Smooth muscle cell (in vitro differentiated cells): Measurements from ENCODE around the gene MMP25. TPM values are rescaled to one million over a fixed set of nuclear protein-coding genes. Genes with fewer than 3 reads are reported as not detected.

ENCODE experiments used
- DNase-seq: peaks from one replicate; lab custom pipeline; 2025; ENCODE audit not compliant: unreplicated experiment; lab: John Stamatoyannopoulos, UW
- H2AFZ ChIP-seq: fragments of 200-600 bp; sonication (generic); 2 replicates; pipeline ENCODE4 v1.6.0; 2016; ENCODE audit warnings: antibody characterized with exemption, low read depth, mild to moderate bottlenecking
- H3F3A ChIP-seq: fragments of 200-600 bp; sonication (generic); 2 replicates; pipeline ENCODE4 v1.6.0; 2017; ENCODE audit warnings: antibody characterized with exemption, low read depth
- H3K27ac ChIP-seq: fragments of 200-600 bp; sonication (generic); 2 replicates; pipeline ENCODE4 v1.5.1; 2016; ENCODE audit warnings: low read depth, mild to moderate bottlenecking
- H3K27me3 ChIP-seq: fragments of 200-600 bp; sonication (generic); 2 replicates; pipeline ENCODE4 v1.6.1; 2016; ENCODE audit warnings: low read depth, mild to moderate bottlenecking
- H3K36me3 ChIP-seq: fragments of 200-600 bp; sonication (generic); 2 replicates; pipeline ENCODE4 v1.5.1; 2016; ENCODE audit warnings: low read depth
- H3K4me1 ChIP-seq: fragments of 200-600 bp; sonication (generic); 2 replicates; pipeline ENCODE4 v1.5.1; 2016; ENCODE audit warnings: low read depth
- H3K4me2 ChIP-seq: fragments of 200-600 bp; sonication (generic); 2 replicates; pipeline ENCODE4 v1.6.0; 2016; ENCODE audit warnings: mild to moderate bottlenecking
- H3K4me3 ChIP-seq: fragments of 200-600 bp; sonication (generic); 2 replicates; pipeline ENCODE4 v1.5.1; 2016; ENCODE audit warnings: mild to moderate bottlenecking
- H3K79me2 ChIP-seq: fragments of 200-600 bp; sonication (generic); 2 replicates; pipeline ENCODE4 v1.6.0; 2016; ENCODE audit warnings: low read depth, mild to moderate bottlenecking
- H3K9ac ChIP-seq: fragments of 200-600 bp; sonication (generic); 2 replicates; pipeline ENCODE4 v1.6.0; 2016; ENCODE audit warnings: low read depth
- H3K9me3 ChIP-seq: fragments of 200-600 bp; sonication (generic); replicated peaks from 2 replicates; pipeline ENCODE4 v1.5.1; 2016; ENCODE audit warnings: low read depth
- H4K20me1 ChIP-seq: fragments of 200-600 bp; sonication (generic); 2 replicates; pipeline ENCODE4 v1.6.0; 2016; ENCODE audit warnings: low read depth
- CTCF ChIP-seq: fragments of 200-600 bp; sonication (generic); IDR thresholded peaks from 2 replicates; pipeline ENCODE4 v1.5.1; 2017; ENCODE audit warnings: borderline replicate concordance, mild to moderate bottlenecking, antibody characterized with exemption; ENCODE audit not compliant: insufficient read depth, poor library complexity, severe bottlenecking
- WGBS: methylation state at CpG from one replicate; pipeline ENCODE4 v1.1.7; 2016; ENCODE audit warnings: low lambda C conversion rate; 5-methylcytosine and 5-hydroxymethylcytosine counted together
- polyA plus RNA-seq: library from polyadenylated mRNA; unstranded; fragments of >200 nt; fragmentation: Nextera tagmentation; extraction: Ambion mirVana; gene quantifications from 2 replicates; pipeline ENCODE4 v1.2.1, GENCODE V29; 2016
- total RNA-seq: library from RNA; depleted of rRNA; stranded (reverse); fragments of >200 nt; gene quantifications from 2 replicates; pipeline ENCODE4 v1.2.3, GENCODE V29; 2014

The MMP25 gene
- total and polyA plus RNA-seq, 2 experiments from 2014 or later: 0.90 to 1.3 TPM

GRCh38 chr16:3001316-3001715, 45.0 kb upstream of the MMP25 start:
- H3K27me3 ChIP-seq: peaks cover 17% of the 10 kb centered on the region
- TF ChIP-seq CTCF: no peak
- H3K9ac ChIP-seq: no peak overlapping the region
- no peaks in the 10 kb centered on the region for H3K9me3 ChIP-seq
- DNase-seq: no peak
- no peaks in the 10 kb centered on the region for H3K36me3 ChIP-seq
- no peaks in the 10 kb centered on the region for H3F3A ChIP-seq
- H3K27ac ChIP-seq: no peak overlapping the region
- no peak overlapping the region for H3K4me3 ChIP-seq
- H2AFZ ChIP-seq: no peak overlapping the region
- 86% methylated on average over 12 of the region's 12 CpGs for WGBS
- no peaks in the 10 kb centered on the region for H3K79me2 ChIP-seq
- no peaks in the 10 kb centered on the region for H4K20me1 ChIP-seq
- H3K4me1 ChIP-seq: peaks cover 4% of the 10 kb centered on the region
- H3K4me2 ChIP-seq: no peak overlapping the region

DNA sequence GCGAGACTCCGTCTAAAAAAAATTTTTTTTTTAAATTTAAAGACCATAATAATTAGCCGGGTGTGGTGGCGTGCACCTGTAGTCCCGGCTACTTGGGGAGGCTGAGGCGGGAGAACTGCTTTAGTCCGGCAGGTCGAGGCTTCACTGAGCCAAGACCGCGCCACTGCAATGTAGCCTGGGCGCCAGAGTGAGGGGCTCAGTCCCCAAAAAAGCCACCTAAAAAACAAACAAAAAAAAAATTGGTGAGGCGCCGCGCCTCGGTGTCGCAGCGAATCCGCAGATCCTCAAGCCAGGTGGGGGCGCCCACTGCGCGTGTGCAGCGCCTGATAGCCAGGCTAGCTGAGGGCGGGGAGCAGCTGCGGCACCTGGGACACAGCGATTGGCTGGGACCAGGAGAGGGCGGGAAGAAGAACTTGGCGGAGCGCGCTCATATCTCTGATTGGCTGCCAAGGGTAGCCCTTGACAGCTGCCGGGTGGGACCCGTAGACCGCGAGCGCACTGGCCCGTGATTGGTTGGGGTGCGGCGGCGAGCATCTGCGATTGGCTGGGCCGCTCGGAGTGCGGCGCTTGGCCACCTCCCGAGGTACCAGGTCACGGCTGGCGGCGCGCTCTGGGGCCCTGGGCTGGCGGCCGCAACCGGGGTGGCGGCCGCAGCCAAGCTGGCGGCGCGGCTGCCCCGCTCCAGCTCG, 42.6 kb upstream of the MMP25 start:
- no peak overlapping the region for H2AFZ ChIP-seq
- 10% methylated on average over 50 of the region's 58 CpGs for WGBS

GRCh38 chr16:3004319-3004718, 42.0 kb upstream of the MMP25 start:
- Histone ChIP-seq H3K79me2 (no peaks in the 10 kb centered on the region), H3K27me3 (peaks cover 47% of the 10 kb centered on the region), H3K4me3 (no peak overlapping the region), H4K20me1 (no peaks in the 10 kb centered on the region), H3K27ac (no peak overlapping the region), H3F3A (no peaks in the 10 kb centered on the region), H3K4me2 (no peak overlapping the region), H2AFZ (no peak overlapping the region), H3K9me3 (no peaks in the 10 kb centered on the region), H3K9ac (no peak overlapping the region), H3K36me3 (no peaks in the 10 kb centered on the region), H3K4me1 (peaks cover 18% of the 10 kb centered on the region)
- DNase-seq: no peak
- WGBS: 1% methylated on average over 19 of the region's 67 CpGs
- TF ChIP-seq CTCF: no peak

More for the DNA sequence above, 42.6 kb upstream of the MMP25 start:
- Histone ChIP-seq H3K4me1 (peaks cover 15% of the 10 kb centered on the region), H3K27ac (no peak overlapping the region), H4K20me1 (no peaks in the 10 kb centered on the region), H3K4me3 (no peak overlapping the region), H3K4me2 (no peak overlapping the region), H3F3A (no peaks in the 10 kb centered on the region), H3K79me2 (no peaks in the 10 kb centered on the region), H3K9ac (no peak overlapping the region), H3K36me3 (no peaks in the 10 kb centered on the region), H3K27me3 (peaks cover 41% of the 10 kb centered on the region), H3K9me3 (no peaks in the 10 kb centered on the region)
- peak; percentile 52 for DNase-seq
- no peak for TF ChIP-seq CTCF

DNA sequence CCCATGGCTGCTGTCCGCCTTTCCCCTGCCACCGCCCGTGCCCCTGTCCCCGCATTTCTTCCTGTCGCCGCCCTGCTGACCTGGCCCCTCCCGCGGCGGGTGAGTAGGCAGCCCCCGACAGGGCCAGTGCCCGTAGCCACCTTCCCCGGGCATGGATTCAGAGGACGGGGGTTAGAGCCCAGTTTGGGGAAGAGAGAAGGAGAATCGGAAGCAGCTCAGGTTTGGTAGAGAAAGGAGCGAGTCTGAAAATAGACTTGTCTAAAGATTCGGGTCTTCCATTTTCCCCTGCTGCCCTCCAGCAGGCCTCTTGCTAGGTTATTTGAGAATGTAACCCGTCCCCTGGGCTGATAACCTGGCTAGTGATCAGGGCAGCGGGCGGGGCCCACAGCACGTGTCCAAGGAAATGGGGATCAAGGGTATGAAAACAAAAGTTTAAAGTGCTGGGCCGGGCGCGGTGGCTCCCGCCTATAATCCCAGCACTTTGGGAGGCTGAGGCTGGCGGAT, 41.5 kb upstream of the MMP25 start:
- Histone ChIP-seq H3K9me3 (no peaks in the 10 kb centered on the region), H3K27ac (no peak overlapping the region), H3K79me2 (no peaks in the 10 kb centered on the region), H3F3A (no peaks in the 10 kb centered on the region), H3K9ac (no peak overlapping the region), H2AFZ (no peak overlapping the region), H3K36me3 (no peaks in the 10 kb centered on the region), H3K27me3 (peaks cover 52% of the 10 kb centered on the region), H3K4me3 (peak overlapping the region; percentile 45), H4K20me1 (no peaks in the 10 kb centered on the region), H3K4me1 (peaks cover 23% of the 10 kb centered on the region), H3K4me2 (peak overlapping the region; percentile 78)
- TF ChIP-seq CTCF: no peak
- DNase-seq: no peak
- WGBS: 4% methylated on average over 22 of the region's 25 CpGs
